ENCODE results near the gene NUDT22. TPM values are rescaled to one million over a fixed set of nuclear protein-coding genes. Genes with fewer than 3 reads are reported as not detected.

The NUDT22 gene
- total RNA-seq, 3 donors from 2014 or later (not counting 1 experiment from before 2014, with no cell fraction given) = 59.1 to 79.1 (median 74.8) TPM

DNA sequence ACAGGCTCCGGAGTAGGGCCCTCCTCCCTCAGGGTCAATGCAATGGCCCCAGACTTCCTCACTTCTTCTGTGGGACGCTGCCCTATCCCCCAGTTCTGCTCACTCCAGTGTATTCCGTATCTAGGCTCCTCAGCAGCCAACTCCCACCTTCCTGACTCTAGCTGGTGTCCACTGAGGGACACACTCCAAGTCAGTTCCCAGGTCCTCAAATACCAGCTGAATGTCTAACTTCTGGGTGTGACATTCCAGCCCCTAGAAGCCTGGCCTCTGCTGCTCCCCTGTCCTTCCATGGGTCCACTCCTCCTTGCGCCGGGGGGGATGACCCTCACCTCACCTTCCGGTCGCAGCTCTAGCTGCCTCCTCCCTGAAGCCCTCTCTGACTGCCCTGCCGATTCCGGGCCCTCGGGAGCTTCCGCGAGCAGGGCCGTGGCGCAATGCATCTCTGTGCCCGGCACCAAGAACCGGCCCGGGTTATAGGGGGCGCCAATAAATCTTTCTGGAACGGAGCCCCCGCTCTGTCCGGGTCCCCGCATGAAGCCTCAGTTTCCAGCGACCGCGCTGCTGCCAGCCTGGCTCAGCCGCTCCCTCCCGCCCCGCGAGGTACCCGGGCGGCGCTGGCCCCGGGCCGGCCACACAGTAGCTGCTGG lies 42.9 kb downstream of the NUDT22 start:
- ATAC-seq = peak; percentile 1 to 9 (median 1)
- Histone ChIP-seq H3K4me1 (ENCODE audit: control insufficient read depth, insufficient read depth, low read length) (peaks cover 42% of the 10 kb centered on the region), H3K36me3 (ENCODE audit: control insufficient read depth, insufficient read depth, low read length) (no peaks in the 10 kb centered on the region), H3K9me3 (ENCODE audit: control insufficient read depth, insufficient read depth, low read length) (no peaks in the 10 kb centered on the region), H3K27me3 (ENCODE audit: control insufficient read depth, insufficient read depth, low read length) (no peaks in the 10 kb centered on the region), H3K4me3 (ENCODE audit: low read length) (peak overlapping the region; percentile 53), H3K27ac (ENCODE audit: low read length) (peak overlapping the region; percentile 92)
- Mint-ChIP-seq H3K27me3 (ENCODE audit: low read depth in 2 of 2) (no peaks in the 10 kb centered on the region), H3K4me3 (peak overlapping the region; percentile 97), H3K9me3 (no peaks in the 10 kb centered on the region), H3K36me3 (no peaks in the 10 kb centered on the region), H3K4me1 (peaks cover 36 to 40% of the 10 kb centered on the region in 2 donors), H3K27ac (peak overlapping the region; percentile 94 to 100)
- 3% methylated on average over 34 of the region's 34 CpGs for WGBS (ENCODE audit: insufficient coverage)
- intact Hi-C loops (cut with micrococcal nuclease) = loop anchor here (1.0 to 2.0 kb wide), 5 partner anchors 18 to 62 kb away; partner anchors contain the start of genes DNAJC4, FERMT3, FKBP2 and PLCB3
- DNase-seq = peak in 1 of 2 donors; percentile 61
- TF ChIP-seq, protein P1, sequence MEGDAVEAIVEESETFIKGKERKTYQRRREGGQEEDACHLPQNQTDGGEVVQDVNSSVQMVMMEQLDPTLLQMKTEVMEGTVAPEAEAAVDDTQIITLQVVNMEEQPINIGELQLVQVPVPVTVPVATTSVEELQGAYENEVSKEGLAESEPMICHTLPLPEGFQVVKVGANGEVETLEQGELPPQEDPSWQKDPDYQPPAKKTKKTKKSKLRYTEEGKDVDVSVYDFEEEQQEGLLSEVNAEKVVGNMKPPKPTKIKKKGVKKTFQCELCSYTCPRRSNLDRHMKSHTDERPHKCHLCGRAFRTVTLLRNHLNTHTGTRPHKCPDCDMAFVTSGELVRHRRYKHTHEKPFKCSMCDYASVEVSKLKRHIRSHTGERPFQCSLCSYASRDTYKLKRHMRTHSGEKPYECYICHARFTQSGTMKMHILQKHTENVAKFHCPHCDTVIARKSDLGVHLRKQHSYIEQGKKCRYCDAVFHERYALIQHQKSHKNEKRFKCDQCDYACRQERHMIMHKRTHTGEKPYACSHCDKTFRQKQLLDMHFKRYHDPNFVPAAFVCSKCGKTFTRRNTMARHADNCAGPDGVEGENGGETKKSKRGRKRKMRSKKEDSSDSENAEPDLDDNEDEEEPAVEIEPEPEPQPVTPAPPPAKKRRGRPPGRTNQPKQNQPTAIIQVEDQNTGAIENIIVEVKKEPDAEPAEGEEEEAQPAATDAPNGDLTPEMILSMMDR (IDR thresholded peaks at IDR 0.05) = no peak

DNA sequence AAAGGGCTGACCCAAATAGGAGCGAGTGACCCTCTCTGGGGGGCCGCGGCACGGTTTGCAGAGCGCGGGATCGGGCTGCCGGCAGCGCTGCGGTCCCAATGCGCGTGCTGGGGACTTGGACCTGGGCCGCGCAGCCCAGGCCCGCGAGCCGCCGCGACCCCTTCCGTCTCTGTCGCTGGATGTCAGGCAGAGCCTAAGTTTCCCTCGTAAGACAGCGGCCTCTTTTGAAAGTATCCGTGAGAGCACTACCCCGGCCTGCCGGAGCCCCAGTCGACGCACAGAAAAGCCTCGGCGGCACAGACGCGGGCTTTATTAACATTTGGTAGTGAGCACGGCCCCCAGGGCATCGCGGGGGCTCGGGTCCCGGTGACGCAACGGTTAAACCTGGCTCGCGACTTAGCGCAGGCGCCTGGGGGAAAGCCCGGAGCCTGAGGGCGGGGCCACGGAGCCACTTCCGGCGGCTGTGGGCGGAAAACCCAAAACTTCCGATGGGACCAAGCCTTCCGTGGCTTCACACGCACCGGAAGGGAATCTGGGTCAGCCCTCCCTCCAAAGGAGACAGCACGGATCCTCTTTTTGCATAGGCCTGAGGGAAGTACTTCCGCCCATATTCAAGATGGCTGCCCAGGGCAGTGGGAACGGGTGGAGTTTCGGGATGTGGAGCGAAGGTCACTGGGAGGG lies 43.6 kb downstream of the NUDT22 start:
- TF ChIP-seq, protein P1 (IDR thresholded peaks at IDR 0.05) = peak; percentile 34
- H3K9me3 ChIP-seq (ENCODE audit: control insufficient read depth, insufficient read depth, low read length) = no peaks in the 10 kb centered on the region
- H3K4me3 ChIP-seq (ENCODE audit: low read length) = peak overlapping the region; percentile 53

DNA sequence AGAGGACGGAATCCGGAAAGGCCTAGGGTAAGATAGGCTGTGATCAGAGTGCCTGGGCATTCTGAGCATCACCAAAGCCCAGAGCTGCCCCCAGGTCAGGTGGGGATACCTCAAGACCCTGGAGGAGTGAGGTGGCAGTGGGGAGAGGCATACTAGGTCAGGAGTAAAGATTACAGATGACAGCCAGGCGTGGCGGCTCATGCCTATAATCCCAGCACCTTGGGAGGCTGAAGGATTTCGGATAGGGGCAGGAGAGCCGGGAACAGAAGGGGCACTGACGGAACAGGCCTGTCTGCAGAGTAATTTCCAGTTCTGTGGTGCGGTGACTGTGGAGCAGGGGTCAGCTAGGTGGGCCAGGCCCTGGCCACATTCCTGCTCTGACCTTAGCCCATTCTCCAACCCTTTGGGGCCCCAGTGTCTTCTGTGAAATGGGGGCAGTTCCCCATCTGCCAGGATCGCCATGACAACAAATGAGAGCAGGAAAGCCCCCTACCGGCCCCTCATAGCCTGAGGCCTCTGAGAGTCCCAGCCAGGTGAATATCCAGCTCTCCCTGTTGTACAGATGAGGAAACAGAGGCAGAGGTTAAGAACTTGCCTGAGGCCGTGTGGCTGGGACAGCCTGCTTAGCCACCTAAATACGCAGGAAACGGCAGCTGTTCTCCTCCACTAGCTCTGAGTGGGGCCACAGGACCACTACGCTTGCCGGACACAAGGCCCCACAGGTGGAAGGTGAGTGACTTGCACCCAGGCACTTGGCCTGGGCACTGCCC lies 49.1 kb downstream of the NUDT22 start:
- Histone ChIP-seq H3K27ac (ENCODE audit: low read length) (no peak overlapping the region), H3K9me3 (ENCODE audit: control insufficient read depth, insufficient read depth, low read length) (no peaks in the 10 kb centered on the region), H3K36me3 (ENCODE audit: control insufficient read depth, insufficient read depth, low read length) (peaks cover 14% of the 10 kb centered on the region), H3K4me3 (ENCODE audit: low read length) (no peak overlapping the region), H3K27me3 (ENCODE audit: control insufficient read depth, insufficient read depth, low read length) (no peaks in the 10 kb centered on the region), H3K4me1 (ENCODE audit: control insufficient read depth, insufficient read depth, low read length) (peaks cover 21% of the 10 kb centered on the region)
- H3K4me3 Mint-ChIP-seq = no peak overlapping the region
- peaks cover 10 to 15% of the 10 kb centered on the region in 2 donors for H3K4me1 Mint-ChIP-seq
- no peaks in the 10 kb centered on the region for H3K36me3 Mint-ChIP-seq
- H3K27ac Mint-ChIP-seq = peak overlapping the region in 1 of 2 donors; percentile 58
- ATAC-seq = no peak
- no peak for DNase-seq
- H3K27me3 Mint-ChIP-seq (ENCODE audit: low read depth in 2 of 2) = no peaks in the 10 kb centered on the region
- intact Hi-C loops (cut with micrococcal nuclease) = no loop called here
- no peaks in the 10 kb centered on the region for H3K9me3 Mint-ChIP-seq
- TF ChIP-seq, protein P1 (IDR thresholded peaks at IDR 0.05) = no peak
- 97% methylated on average over 15 of the region's 15 CpGs for WGBS (ENCODE audit: insufficient coverage)

More for the DNA sequence above, 43.6 kb downstream of the NUDT22 start:
- Mint-ChIP-seq H3K36me3 (no peaks in the 10 kb centered on the region), H3K4me1 (peaks cover 36 to 40% of the 10 kb centered on the region in 2 donors), H3K4me3 (peak overlapping the region; percentile 97), H3K27me3 (ENCODE audit: low read depth in 2 of 2) (no peaks in the 10 kb centered on the region), H3K9me3 (no peaks in the 10 kb centered on the region), H3K27ac (peak overlapping the region; percentile 94 to 100)
- peak; percentile 94 to 99 for DNase-seq
- intact Hi-C loops (cut with micrococcal nuclease) = loop anchor here (1.0 to 2.0 kb wide), 8 partner anchors 16 to 71 kb away; partner anchors contain the start of genes CCDC88B, DNAJC4, ESRRA and FERMT3
- Histone ChIP-seq H3K27ac (ENCODE audit: low read length) (peak overlapping the region; percentile 92), H3K27me3 (ENCODE audit: control insufficient read depth, insufficient read depth, low read length) (no peaks in the 10 kb centered on the region), H3K4me1 (ENCODE audit: control insufficient read depth, insufficient read depth, low read length) (peaks cover 42% of the 10 kb centered on the region), H3K36me3 (ENCODE audit: control insufficient read depth, insufficient read depth, low read length) (no peaks in the 10 kb centered on the region)
- under 1% methylated on average over 58 of the region's 58 CpGs for WGBS (ENCODE audit: insufficient coverage)
- ATAC-seq = peak; percentile 68 to 83 (median 72)
